Measurements from ENCODE around the gene PCBD2.

Gene PCBD2

GRCh38 chr5:134958755-134959154 is 53.8 kb downstream of the PCBD2 start:
- Histone ChIP-seq H2AFZ (ENCODE audit: low read length, unreplicated experiment) (no peak overlapping the region), H3K79me2 (ENCODE audit: control insufficient read depth, insufficient read depth, low read length, unreplicated experiment) (no peaks in the 10 kb centered on the region), H3K4me1 (ENCODE audit: control insufficient read depth, insufficient read depth, low read length, unreplicated experiment) (no peaks in the 10 kb centered on the region), H3K36me3 (ENCODE audit: insufficient read depth, low read length) (0 out of 2 replicates have a peak, but pooled peaks cover 3% of the 10 kb centered on the region), H3K4me3 (ENCODE audit: low read depth, low read length) (no peak overlapping the region), H3K27me3 (ENCODE audit: insufficient read depth, low read length) (no peaks in the 10 kb centered on the region), H3K27ac (ENCODE audit: low read depth, low read length) (no peak overlapping the region)

GRCh38 chr5:134963098-134963497 is 58.2 kb downstream of the PCBD2 start:
- Histone ChIP-seq H3K79me2 (ENCODE audit: control insufficient read depth, insufficient read depth, low read length, unreplicated experiment) (no peaks in the 10 kb centered on the region), H3K4me3 (ENCODE audit: low read depth, low read length) (no peak overlapping the region), H3K27ac (ENCODE audit: low read depth, low read length) (no peak overlapping the region), H3K36me3 (ENCODE audit: insufficient read depth, low read length) (no peaks in the 10 kb centered on the region), H3K27me3 (ENCODE audit: insufficient read depth, low read length) (no peaks in the 10 kb centered on the region), H2AFZ (ENCODE audit: low read length, unreplicated experiment) (no peak overlapping the region), H3K4me1 (ENCODE audit: control insufficient read depth, insufficient read depth, low read length, unreplicated experiment) (no peaks in the 10 kb centered on the region)

DNA sequence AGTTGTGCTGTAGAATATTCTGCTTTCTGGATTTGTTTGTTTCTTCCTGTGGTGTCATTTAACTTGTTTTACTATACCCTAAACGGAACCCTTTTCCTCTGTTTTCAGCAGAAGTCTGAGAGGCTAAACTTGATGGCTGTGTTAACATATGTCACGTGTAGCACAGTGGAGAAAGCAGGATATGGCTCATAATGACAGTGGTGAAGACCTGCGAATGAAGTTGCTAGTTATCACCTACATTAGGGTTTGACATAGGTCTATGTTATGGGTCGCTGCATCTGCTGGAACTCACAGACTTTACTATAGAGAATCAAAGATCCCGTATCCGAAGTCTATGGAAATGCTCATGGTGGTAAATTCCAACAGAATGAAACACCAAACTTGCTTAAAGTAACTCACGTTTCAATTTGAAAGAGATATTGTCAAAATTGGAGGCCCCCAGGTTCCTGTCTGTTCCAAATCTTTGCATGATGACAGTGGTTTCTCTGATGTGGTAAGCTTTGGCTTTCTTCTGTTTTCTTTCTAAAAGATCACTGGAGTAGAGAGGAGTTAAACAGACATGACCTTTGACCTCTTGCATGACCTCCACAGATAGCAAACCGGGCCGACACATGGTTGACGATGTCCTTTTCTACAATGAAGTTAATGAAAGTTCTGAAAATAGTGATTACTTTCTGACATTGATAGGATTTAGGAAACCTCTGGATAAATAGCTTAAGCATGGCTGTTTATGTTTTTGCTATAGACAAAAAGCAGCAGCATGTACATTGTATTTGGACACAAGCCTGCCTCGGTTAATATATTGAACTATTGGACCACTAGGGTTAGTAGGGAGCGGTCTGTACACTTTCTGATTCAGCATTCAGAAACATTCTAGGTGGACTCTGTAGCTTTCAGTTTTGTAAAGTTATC is 59.7 kb downstream of the PCBD2 start:
- no peak overlapping the region for H3K4me3 ChIP-seq (ENCODE audit: low read depth, low read length)
- no peaks in the 10 kb centered on the region for H3K36me3 ChIP-seq (ENCODE audit: insufficient read depth, low read length)
- H3K79me2 ChIP-seq (ENCODE audit: control insufficient read depth, insufficient read depth, low read length, unreplicated experiment): no peaks in the 10 kb centered on the region
- no peak overlapping the region for H3K27ac ChIP-seq (ENCODE audit: low read depth, low read length)
- H2AFZ ChIP-seq (ENCODE audit: low read length, unreplicated experiment): no peak overlapping the region
- no peaks in the 10 kb centered on the region for H3K4me1 ChIP-seq (ENCODE audit: control insufficient read depth, insufficient read depth, low read length, unreplicated experiment)
- no peaks in the 10 kb centered on the region for H3K27me3 ChIP-seq (ENCODE audit: insufficient read depth, low read length)

GRCh38 chr5:134965271-134965825 is 60.4 kb downstream of the PCBD2 start:
- H3K4me3 ChIP-seq (ENCODE audit: low read depth, low read length): no peak overlapping the region
- H3K27ac ChIP-seq (ENCODE audit: low read depth, low read length): no peak overlapping the region
- no peaks in the 10 kb centered on the region for H3K27me3 ChIP-seq (ENCODE audit: insufficient read depth, low read length)
- H3K79me2 ChIP-seq (ENCODE audit: control insufficient read depth, insufficient read depth, low read length, unreplicated experiment): no peaks in the 10 kb centered on the region
- no peaks in the 10 kb centered on the region for H3K36me3 ChIP-seq (ENCODE audit: insufficient read depth, low read length)
- H3K4me1 ChIP-seq (ENCODE audit: control insufficient read depth, insufficient read depth, low read length, unreplicated experiment): no peaks in the 10 kb centered on the region
- no peak overlapping the region for H2AFZ ChIP-seq (ENCODE audit: low read length, unreplicated experiment)

DNA sequence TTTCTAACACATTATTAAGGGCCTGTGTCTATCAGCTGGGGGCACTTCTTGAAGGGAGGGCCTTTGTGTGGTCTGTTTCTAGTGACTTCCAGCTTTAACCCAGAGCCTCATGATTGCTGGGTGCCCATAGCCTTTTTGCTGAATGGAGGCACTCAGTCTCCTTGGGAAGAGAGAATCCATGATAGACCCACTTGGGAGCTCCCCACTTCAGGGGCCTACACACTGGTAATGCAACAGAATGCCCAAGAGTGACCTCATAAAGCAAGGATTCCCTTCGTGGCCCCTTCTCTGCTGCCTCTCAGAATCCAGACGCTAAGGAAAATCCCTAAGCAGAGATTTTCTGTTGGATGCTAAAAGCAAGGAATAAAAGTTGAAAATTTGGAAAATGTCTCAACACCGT is 62.7 kb downstream of the PCBD2 start, which contains the start of gene CATSPER3:
TSS of gene CATSPER3 (plus strand) at position 301 of the 400 bp plus-strand sequence. CDS start at position 386, 85 bp downstream.
- Histone ChIP-seq H3K36me3 (ENCODE audit: insufficient read depth, low read length) (no peaks in the 10 kb centered on the region), H3K79me2 (ENCODE audit: control insufficient read depth, insufficient read depth, low read length, unreplicated experiment) (no peaks in the 10 kb centered on the region), H2AFZ (ENCODE audit: low read length, unreplicated experiment) (no peak within 1 kb of the TSS), H3K4me3 (ENCODE audit: low read depth, low read length) (no peak within 1 kb of the TSS), H3K27ac (ENCODE audit: low read depth, low read length) (no peak within 1 kb of the TSS), H3K27me3 (ENCODE audit: insufficient read depth, low read length) (no peaks in the 10 kb centered on the region), H3K4me1 (ENCODE audit: control insufficient read depth, insufficient read depth, low read length, unreplicated experiment) (no peaks in the 10 kb centered on the region)

GRCh38 chr5:134968055-134968454 is 63.1 kb downstream of the PCBD2 start:
- Histone ChIP-seq H3K4me3 (ENCODE audit: low read depth, low read length) (no peak overlapping the region), H3K4me1 (ENCODE audit: control insufficient read depth, insufficient read depth, low read length, unreplicated experiment) (no peaks in the 10 kb centered on the region), H3K27me3 (ENCODE audit: insufficient read depth, low read length) (no peaks in the 10 kb centered on the region), H3K79me2 (ENCODE audit: control insufficient read depth, insufficient read depth, low read length, unreplicated experiment) (no peaks in the 10 kb centered on the region), H3K36me3 (ENCODE audit: insufficient read depth, low read length) (no peaks in the 10 kb centered on the region), H2AFZ (ENCODE audit: low read length, unreplicated experiment) (no peak overlapping the region), H3K27ac (ENCODE audit: low read depth, low read length) (no peak overlapping the region)

- Histone ChIP-seq H3K4me1 (ENCODE audit: control insufficient read depth, insufficient read depth, low read length, unreplicated experiment) (no peaks in the 10 kb centered on the region), H3K27me3 (ENCODE audit: insufficient read depth, low read length) (no peaks in the 10 kb centered on the region), H3K27ac (ENCODE audit: low read depth, low read length) (no peak overlapping the region), H2AFZ (ENCODE audit: low read length, unreplicated experiment) (no peak overlapping the region), H3K36me3 (ENCODE audit: insufficient read depth, low read length) (no peaks in the 10 kb centered on the region), H3K79me2 (ENCODE audit: control insufficient read depth, insufficient read depth, low read length, unreplicated experiment) (no peaks in the 10 kb centered on the region), H3K4me3 (ENCODE audit: low read depth, low read length) (no peak overlapping the region)
Measured at GRCh38 chr5:134969166-134969565, 64.2 kb downstream of the PCBD2 start.

GRCh38 chr5:134975078-134975715 is 70.3 kb downstream of the PCBD2 start:
- no peak overlapping the region for H3K4me3 ChIP-seq (ENCODE audit: low read depth, low read length)
- H2AFZ ChIP-seq (ENCODE audit: low read length, unreplicated experiment): no peak overlapping the region
- no peaks in the 10 kb centered on the region for H3K27me3 ChIP-seq (ENCODE audit: insufficient read depth, low read length)
- H3K27ac ChIP-seq (ENCODE audit: low read depth, low read length): no peak overlapping the region
- no peaks in the 10 kb centered on the region for H3K79me2 ChIP-seq (ENCODE audit: control insufficient read depth, insufficient read depth, low read length, unreplicated experiment)
- H3K36me3 ChIP-seq (ENCODE audit: insufficient read depth, low read length): no peaks in the 10 kb centered on the region
- no peaks in the 10 kb centered on the region for H3K4me1 ChIP-seq (ENCODE audit: control insufficient read depth, insufficient read depth, low read length, unreplicated experiment)

- Histone ChIP-seq H3K36me3 (ENCODE audit: insufficient read depth, low read length) (no peaks in the 10 kb centered on the region), H3K79me2 (ENCODE audit: control insufficient read depth, insufficient read depth, low read length, unreplicated experiment) (no peaks in the 10 kb centered on the region), H3K27ac (ENCODE audit: low read depth, low read length) (no peak overlapping the region), H3K4me1 (ENCODE audit: control insufficient read depth, insufficient read depth, low read length, unreplicated experiment) (no peaks in the 10 kb centered on the region), H2AFZ (ENCODE audit: low read length, unreplicated experiment) (no peak overlapping the region), H3K4me3 (ENCODE audit: low read depth, low read length) (no peak overlapping the region), H3K27me3 (ENCODE audit: insufficient read depth, low read length) (no peaks in the 10 kb centered on the region)
Measured at GRCh38 chr5:134975843-134976242, 70.9 kb downstream of the PCBD2 start.

- H3K4me1 ChIP-seq (ENCODE audit: control insufficient read depth, insufficient read depth, low read length, unreplicated experiment): no peaks in the 10 kb centered on the region
- no peaks in the 10 kb centered on the region for H3K27me3 ChIP-seq (ENCODE audit: insufficient read depth, low read length)
- H3K36me3 ChIP-seq (ENCODE audit: insufficient read depth, low read length): no peaks in the 10 kb centered on the region
- H3K27ac ChIP-seq (ENCODE audit: low read depth, low read length): no peak overlapping the region
- no peak overlapping the region for H2AFZ ChIP-seq (ENCODE audit: low read length, unreplicated experiment)
- no peak overlapping the region for H3K4me3 ChIP-seq (ENCODE audit: low read depth, low read length)
- H3K79me2 ChIP-seq (ENCODE audit: control insufficient read depth, insufficient read depth, low read length, unreplicated experiment): no peaks in the 10 kb centered on the region
Measured at GRCh38 chr5:134976841-134977240, 71.9 kb downstream of the PCBD2 start.

All from ACC112 (cell line).